Endothelial cell of umbilical vein (primary cell): Measurements from ENCODE around the gene VAV3. TPM values are rescaled to one million over a fixed set of nuclear protein-coding genes. Genes with fewer than 3 reads are reported as not detected.

Source experiments
- BruUV-seq: library from RNA; stranded (reverse); fragments of 400-500 nt; replicated peaks from 2 replicates; lab custom pipeline; 2021; lab: Mats Ljungman, UMichigan
- CTCF ChIA-PET: fragments of 300-600, 350-600 bp; sonication (Branson Sonifier 250); formaldehyde crosslinking; loops from one replicate; lab custom pipeline; 2021; ENCODE audit warnings: antibody characterized with exemption, inconsistent platforms; lab: Charles Lee
- POLR2A ChIA-PET: fragments of 300-600, 350-600 bp; sonication (Branson Sonifier 250); formaldehyde crosslinking; loops from one replicate; lab custom pipeline; 2021; ENCODE audit warnings: antibody characterized with exemption, inconsistent platforms; lab: Charles Lee
- DNase-seq: peaks from one replicate; pipeline ENCODE4 v3.0.0-alpha.2; 2011; ENCODE audit warnings: low read depth, low spot score
- FAIRE-seq: peaks from 2 replicates; lab custom pipeline; 2011; peaks lifted over from hg19 to GRCh38; lab: Jason Lieb, UNC
- H2AFZ ChIP-seq: 2 replicates; pipeline ENCODE4 v1.6.0; 2012; ENCODE audit warnings: low read depth, low read length, control low read depth, inconsistent platforms
- H3K27ac ChIP-seq: 2 replicates; pipeline ENCODE4 v1.5.1; 2011; ENCODE audit warnings: low read depth, mild to moderate bottlenecking, control low read depth, low read length, moderate library complexity; ENCODE audit not compliant: insufficient read depth
- H3K27me3 ChIP-seq, 2 experiments: 2 replicates each; pipeline versions ENCODE4 v1.6.0 to v1.6.1; 2011; ENCODE audit warnings: low read length in 2 of 2, mixed read lengths in 1 of 2; ENCODE audit not compliant: control insufficient read depth in 2 of 2, insufficient read depth in 2 of 2
- H3K36me3 ChIP-seq, 2 experiments: 2 replicates in 1 of 2; 3 replicates in 1 of 2; pipeline ENCODE4 v1.5.1; 2011; ENCODE audit warnings: low read length in 2 of 2, mild to moderate bottlenecking in 1 of 2, moderate library complexity in 1 of 2; ENCODE audit not compliant: control insufficient read depth in 2 of 2, insufficient read depth in 2 of 2; ENCODE audit errors: extremely low read depth in 1 of 2
- H3K4me1 ChIP-seq: 3 replicates; pipeline ENCODE4 v1.5.1; 2011; ENCODE audit warnings: mild to moderate bottlenecking, low read length; ENCODE audit not compliant: control insufficient read depth, insufficient read depth; ENCODE audit errors: extremely low read depth
- H3K4me2 ChIP-seq: 2 replicates; pipeline ENCODE4 v1.6.1; 2011; ENCODE audit warnings: low read length, control low read depth, mixed read lengths; ENCODE audit not compliant: insufficient read depth
- H3K4me3 ChIP-seq, 3 experiments: fragments of 200-600 bp in 1 of 3; sonication (generic), shearing (Covaris generic) in 1 of 3; replicated peaks in 1 of 3; 2 replicates each; pipeline ENCODE4 v1.5.1; 2011 to 2016; ENCODE audit warnings: control low read depth in 3 of 3, low read length in 3 of 3, mild to moderate bottlenecking in 2 of 3, inconsistent platforms in 1 of 3, low read depth in 1 of 3, moderate library complexity in 1 of 3; ENCODE audit not compliant: insufficient read depth in 1 of 3
- H3K79me2 ChIP-seq: 2 replicates; pipeline ENCODE4 v1.6.0; 2012; ENCODE audit warnings: low read length, inconsistent platforms; ENCODE audit not compliant: control insufficient read depth, insufficient read depth
- H3K9ac ChIP-seq: replicated peaks from 2 replicates; pipeline ENCODE3; 2011; ENCODE audit warnings: low read length, control low read depth; ENCODE audit not compliant: insufficient read depth; ENCODE audit errors: extremely low read depth
- H3K9me1 ChIP-seq: replicated peaks from 3 replicates; pipeline ENCODE4 v1.6.0; 2011; ENCODE audit warnings: mild to moderate bottlenecking, low read length; ENCODE audit not compliant: control insufficient read depth, insufficient read depth; ENCODE audit errors: extremely low read depth
- H3K9me3 ChIP-seq: replicated peaks from 2 replicates; pipeline ENCODE4 v1.5.1; 2012; ENCODE audit warnings: low read length, inconsistent platforms; ENCODE audit not compliant: control insufficient read depth, insufficient read depth
- H4K20me1 ChIP-seq: replicated peaks from 2 replicates; pipeline ENCODE3; 2011; ENCODE audit warnings: mild to moderate bottlenecking, low read length; ENCODE audit not compliant: control insufficient read depth, insufficient read depth; ENCODE audit errors: extremely low read depth
- EZH2 ChIP-seq: IDR thresholded peaks from 2 replicates; pipeline ENCODE4 v1.6.1; 2012; ENCODE audit warnings: borderline replicate concordance, low read depth, mild to moderate bottlenecking, moderate library complexity, low read length, inconsistent platforms; ENCODE audit not compliant: severe bottlenecking
- GATA2 ChIP-seq: IDR thresholded peaks from 2 replicates; pipeline ENCODE4 v1.7.0; 2011; ENCODE audit warnings: low read depth, mild to moderate bottlenecking, moderate library complexity, mixed read lengths, low read length; ENCODE audit not compliant: insufficient read length, insufficient read depth
- JUN ChIP-seq: IDR thresholded peaks from 2 replicates; pipeline ENCODE4 v1.6.1; 2011; ENCODE audit warnings: borderline replicate concordance, low read depth; ENCODE audit not compliant: insufficient read length, insufficient read depth
- dilution Hi-C: fragments of 300-500 bp; cut with MboI; formaldehyde crosslinking; loops from one replicate; pipeline ENCODE4 v1.15.0; 2019; ENCODE audit warnings: low sequenced_read_pairs; ENCODE audit not compliant: extremely low pct_ligation_motif_present
- intact Hi-C: fragments of 100-400 bp; cut with micrococcal nuclease; formaldehyde crosslinking; loops from one replicate; pipeline ENCODE4 v1.10.0; 2022
- polyA plus RNA-seq, 4 experiments: library from polyadenylated mRNA; depleted of rRNA in 3 of 4; stranded (reverse) in 3 of 4; unstranded in 1 of 4; fragments of >200 nt; gene quantifications; 2 replicates each; pipeline versions ENCODE4 v1.2.1 to v1.2.3, GENCODE V29; 2011 to 2012; ENCODE audit warnings: missing spikeins in 1 of 4
- total RNA-seq: library from RNA; stranded (reverse); gene quantifications from 2 replicates; pipeline ENCODE4 v1.2.3, GENCODE V29; 2021
- TF ChIP-seq, protein P1 (sequence below): IDR thresholded peaks from 2 replicates; pipeline ENCODE4 v1.6.1; 2011; ENCODE audit not compliant: insufficient read depth, insufficient read length
- TF ChIP-seq, protein P2 (sequence below), 2 donors: IDR thresholded peaks; 1 replicate in 1 of 2; 2 replicates in 1 of 2; pipeline ENCODE4 v1.5.1; 2011; ENCODE audit warnings: low read length in 2 of 2, mild to moderate bottlenecking in 2 of 2, moderate library complexity in 2 of 2, control low read depth in 1 of 2, inconsistent platforms in 1 of 2, low read depth in 1 of 2; ENCODE audit not compliant: insufficient read depth in 1 of 2; ENCODE audit errors: extremely low read depth in 1 of 2

VAV3 gene
- total and polyA plus RNA-seq, 2 donors (not counting 3 experiments of a cell fraction or from before 2014, with no cell fraction given), result 0.18 to 1.5 TPM

DNA sequence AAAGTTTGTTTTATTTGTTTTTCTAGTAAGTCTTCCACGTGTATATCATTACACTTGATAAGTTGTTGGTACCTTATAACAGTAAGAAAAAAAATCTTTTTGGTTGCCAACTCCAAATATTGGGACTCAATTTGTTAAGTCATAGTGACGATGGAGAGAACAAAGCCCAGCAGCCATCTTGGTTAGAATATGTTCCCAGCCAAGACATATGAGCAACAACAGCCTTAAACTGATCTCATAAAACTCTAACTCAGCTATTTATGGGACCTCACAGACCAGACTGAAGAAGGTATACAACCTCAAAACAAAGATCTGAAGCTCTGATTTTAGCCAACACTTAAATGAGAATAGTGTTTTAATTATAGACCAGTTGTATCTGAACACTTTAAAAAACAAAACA, 281.3 kb downstream of the VAV3 start:
- no peaks in the 10 kb centered on the region for H3K27me3 ChIP-seq
- H3K4me3 ChIP-seq, result no peak overlapping the region
- H3K27ac ChIP-seq, result no peak overlapping the region
- POLR2A ChIA-PET, result no interaction called here
- no peaks in the 10 kb centered on the region for H3K9me1 ChIP-seq
- H4K20me1 ChIP-seq, result no peaks in the 10 kb centered on the region
- no peaks in the 10 kb centered on the region for H3K36me3 ChIP-seq
- no TSS peak for BruUV-seq
- dilution Hi-C loops (no loop called here), intact Hi-C loops (no loop called here)
- no peaks in the 10 kb centered on the region for H3K4me1 ChIP-seq
- FAIRE-seq (no peak), DNase-seq (no peak)
- no peak overlapping the region for H2AFZ ChIP-seq
- TF ChIP-seq GATA2 (no peak), EZH2 (no peak), JUN (no peak)
- TF ChIP-seq, protein P1, sequence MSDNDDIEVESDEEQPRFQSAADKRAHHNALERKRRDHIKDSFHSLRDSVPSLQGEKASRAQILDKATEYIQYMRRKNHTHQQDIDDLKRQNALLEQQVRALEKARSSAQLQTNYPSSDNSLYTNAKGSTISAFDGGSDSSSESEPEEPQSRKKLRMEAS, result no peak
- H3K79me2 ChIP-seq, result no peaks in the 10 kb centered on the region
- CTCF ChIA-PET, result no interaction called here
- no peak overlapping the region for H3K4me2 ChIP-seq
- no peak overlapping the region for H3K9ac ChIP-seq
- no peaks in the 10 kb centered on the region for H3K9me3 ChIP-seq

DNA sequence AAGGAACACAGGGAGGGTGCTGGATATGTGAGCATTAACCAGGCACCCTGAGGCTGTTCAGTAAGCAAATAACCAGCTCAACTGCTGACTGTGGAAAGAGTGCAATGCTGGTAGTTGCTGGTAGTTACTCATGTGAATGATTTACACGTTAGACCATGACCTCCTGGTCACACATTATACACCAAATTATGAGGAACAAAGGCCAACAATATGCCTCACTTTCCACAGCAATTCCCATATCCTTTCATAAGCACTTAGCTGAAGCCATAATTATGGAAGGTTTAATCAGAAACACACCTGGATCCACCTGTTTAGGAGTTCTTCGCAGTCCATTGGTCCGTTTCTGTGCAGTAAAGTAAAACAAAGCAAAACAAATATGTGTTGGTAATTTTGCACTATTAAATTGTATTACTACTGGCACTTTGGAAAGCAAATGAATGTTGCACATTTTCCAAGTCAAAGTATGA, 281.8 kb downstream of the VAV3 start:
- Histone ChIP-seq H4K20me1 (no peaks in the 10 kb centered on the region), H3K79me2 (no peaks in the 10 kb centered on the region), H3K36me3 (no peaks in the 10 kb centered on the region), H3K27ac (no peak overlapping the region), H3K27me3 (no peaks in the 10 kb centered on the region), H3K4me3 (no peak overlapping the region), H3K9me1 (no peaks in the 10 kb centered on the region), H3K9ac (no peak overlapping the region), H3K4me1 (no peaks in the 10 kb centered on the region), H3K4me2 (no peak overlapping the region), H2AFZ (no peak overlapping the region), H3K9me3 (no peaks in the 10 kb centered on the region)
- TF ChIP-seq, protein P2, sequence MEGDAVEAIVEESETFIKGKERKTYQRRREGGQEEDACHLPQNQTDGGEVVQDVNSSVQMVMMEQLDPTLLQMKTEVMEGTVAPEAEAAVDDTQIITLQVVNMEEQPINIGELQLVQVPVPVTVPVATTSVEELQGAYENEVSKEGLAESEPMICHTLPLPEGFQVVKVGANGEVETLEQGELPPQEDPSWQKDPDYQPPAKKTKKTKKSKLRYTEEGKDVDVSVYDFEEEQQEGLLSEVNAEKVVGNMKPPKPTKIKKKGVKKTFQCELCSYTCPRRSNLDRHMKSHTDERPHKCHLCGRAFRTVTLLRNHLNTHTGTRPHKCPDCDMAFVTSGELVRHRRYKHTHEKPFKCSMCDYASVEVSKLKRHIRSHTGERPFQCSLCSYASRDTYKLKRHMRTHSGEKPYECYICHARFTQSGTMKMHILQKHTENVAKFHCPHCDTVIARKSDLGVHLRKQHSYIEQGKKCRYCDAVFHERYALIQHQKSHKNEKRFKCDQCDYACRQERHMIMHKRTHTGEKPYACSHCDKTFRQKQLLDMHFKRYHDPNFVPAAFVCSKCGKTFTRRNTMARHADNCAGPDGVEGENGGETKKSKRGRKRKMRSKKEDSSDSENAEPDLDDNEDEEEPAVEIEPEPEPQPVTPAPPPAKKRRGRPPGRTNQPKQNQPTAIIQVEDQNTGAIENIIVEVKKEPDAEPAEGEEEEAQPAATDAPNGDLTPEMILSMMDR (IDR thresholded peaks at IDR 0.05; ENCODE audit: extremely low read depth in 1 of 2, insufficient read depth in 1 of 2, low read depth in 1 of 2, low read length in 2 of 2), result no peak
- no peak for FAIRE-seq
- POLR2A ChIA-PET, result no interaction called here
- CTCF ChIA-PET, result no interaction called here
- no peak for DNase-seq
- BruUV-seq, result no TSS peak
- dilution Hi-C loops (no loop called here), intact Hi-C loops (no loop called here)
